NCI-H748 treated with DMSO at 0.1 percent for 48 hours (cell line): ENCODE results near the gene WFDC9.
"Not testable (repeated sequence)": the region's sequence is repeated elsewhere in the genome, so short reads cannot be mapped to it uniquely, and the experiment has no call there.

Experiments
- DNase-seq: peaks from one replicate; lab custom pipeline; 2025; lab: John Stamatoyannopoulos, UW

The WFDC9 gene

DNA sequence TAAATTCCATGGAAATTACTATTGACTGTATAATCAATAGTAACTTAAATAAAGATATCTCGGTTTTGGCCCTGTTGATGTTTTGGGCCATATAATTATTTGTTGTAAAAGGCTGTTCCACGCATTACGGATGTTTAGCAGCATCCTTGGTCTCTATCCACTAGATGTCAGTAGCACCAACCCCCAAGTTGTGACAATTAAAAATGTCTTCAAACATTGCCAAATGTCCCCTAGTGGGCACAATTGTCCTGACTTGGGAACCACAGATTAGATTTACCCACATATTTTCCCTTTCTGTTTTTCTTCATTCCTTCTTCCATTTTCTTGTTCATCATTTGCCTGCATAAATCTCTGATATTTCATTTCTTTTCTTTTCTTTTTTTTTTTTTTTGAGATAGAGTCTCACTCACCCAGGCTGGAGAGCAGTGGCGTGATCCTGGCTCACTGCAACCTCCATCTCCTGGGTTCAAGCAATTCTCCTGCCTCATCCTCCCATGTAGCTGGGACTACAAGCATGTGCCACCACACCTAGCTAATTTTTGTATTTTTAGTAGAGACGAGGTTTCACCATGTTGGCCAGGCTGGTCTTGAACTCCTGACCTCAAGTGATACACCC is 38.4 kb downstream of the WFDC9 start:
- no peak for DNase-seq

DNA sequence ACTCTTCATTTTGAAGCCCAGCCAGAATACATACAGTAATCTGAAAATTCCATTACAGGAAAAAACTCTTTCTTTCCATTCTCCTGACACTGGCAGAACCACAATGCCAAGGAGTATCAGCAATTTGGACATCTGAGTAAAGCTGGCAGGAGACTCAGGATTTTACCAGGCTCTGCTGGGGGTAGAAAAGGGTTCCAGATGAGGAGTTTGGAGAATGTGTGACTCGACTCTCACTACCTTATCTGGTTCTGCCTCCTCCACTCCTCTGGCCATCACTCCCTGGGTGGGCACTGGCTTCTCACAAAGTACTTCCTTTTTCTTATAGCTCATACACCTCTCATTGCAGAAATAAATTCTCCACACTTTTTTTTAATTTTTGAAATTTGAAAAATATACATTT is 41.4 kb downstream of the WFDC9 start:
- DNase-seq: no peak

DNA sequence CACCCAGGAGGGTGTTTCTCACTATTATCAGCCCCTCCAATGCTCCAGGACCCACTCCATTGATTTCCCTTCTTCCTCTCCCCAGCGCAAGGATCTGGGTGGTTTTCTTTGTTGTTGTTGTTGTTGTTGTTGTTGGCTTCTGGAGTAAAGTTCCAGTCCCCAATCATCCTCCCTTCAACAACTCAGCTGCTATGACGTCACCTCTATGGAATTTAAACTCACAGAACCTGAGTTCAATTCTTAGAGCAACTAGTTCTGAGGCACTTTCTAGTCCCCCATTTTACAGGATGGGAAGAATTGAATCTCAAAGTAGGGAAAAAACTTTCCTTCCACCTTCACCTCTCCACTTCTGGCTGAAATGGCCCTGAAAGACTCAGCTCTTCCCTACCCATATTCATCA is 42.3 kb downstream of the WFDC9 start:
- DNase-seq: no peak

DNA sequence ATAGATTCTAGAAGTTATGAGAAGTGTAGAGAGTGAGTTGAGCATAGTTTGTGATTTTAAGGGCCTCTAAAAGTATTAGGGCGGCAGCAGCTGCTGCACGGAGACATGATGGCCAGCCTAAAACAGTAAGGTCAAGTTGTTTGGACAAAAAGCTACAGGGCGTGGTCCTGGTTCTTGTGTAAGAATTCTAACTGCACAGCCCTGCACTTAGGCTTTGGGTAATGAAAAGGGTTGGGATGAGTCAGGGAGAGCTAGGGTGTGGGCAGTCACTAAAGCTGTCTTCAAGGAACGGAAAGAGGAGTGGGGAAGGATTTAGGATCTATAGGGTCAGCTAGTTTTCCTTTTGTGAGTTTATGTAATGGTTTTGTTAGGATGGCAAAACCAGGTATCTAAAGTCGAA is 45.1 kb downstream of the WFDC9 start:
- not testable (repeated sequence) for DNase-seq

DNA sequence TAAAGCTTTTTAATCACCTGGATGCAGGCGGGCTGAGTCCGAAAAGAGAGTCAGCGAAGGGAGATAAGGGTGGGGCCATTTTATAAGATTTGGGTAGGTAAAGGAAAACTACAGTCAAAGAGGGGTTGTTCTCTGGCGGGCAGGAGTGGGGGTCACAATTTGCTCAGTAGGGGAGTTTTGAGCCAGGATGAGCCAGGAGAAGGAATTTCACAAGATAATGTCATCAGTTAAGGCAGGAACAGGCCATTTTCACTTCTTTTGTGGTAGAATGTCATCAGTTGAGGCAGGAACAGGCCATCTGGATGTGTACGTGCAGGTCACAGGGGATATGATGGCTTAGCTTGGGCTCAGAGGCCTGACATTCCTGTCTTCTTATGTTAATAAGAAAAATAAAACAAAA is 46.8 kb downstream of the WFDC9 start:
- not testable (repeated sequence) for DNase-seq

DNA sequence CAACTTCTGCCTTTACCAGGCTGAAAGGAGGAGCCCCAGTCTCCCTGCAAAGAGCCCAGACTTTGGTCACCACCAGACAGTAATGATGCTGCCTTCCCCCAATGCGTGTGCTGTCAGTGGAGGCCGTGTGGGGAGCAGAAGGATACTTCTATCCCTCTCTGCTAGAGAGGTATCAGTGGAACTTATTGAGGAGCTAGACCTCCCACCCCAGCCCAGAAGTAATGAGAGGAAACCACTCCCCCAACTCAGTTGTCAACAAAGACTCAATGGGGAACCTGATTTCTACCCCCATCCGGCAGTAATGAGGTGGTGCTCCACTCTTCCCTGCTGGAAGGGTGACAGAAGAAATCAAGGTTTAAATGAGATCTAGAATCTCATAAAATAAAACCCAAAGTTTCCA is 47.6 kb downstream of the WFDC9 start:
- no peak for DNase-seq

DNA sequence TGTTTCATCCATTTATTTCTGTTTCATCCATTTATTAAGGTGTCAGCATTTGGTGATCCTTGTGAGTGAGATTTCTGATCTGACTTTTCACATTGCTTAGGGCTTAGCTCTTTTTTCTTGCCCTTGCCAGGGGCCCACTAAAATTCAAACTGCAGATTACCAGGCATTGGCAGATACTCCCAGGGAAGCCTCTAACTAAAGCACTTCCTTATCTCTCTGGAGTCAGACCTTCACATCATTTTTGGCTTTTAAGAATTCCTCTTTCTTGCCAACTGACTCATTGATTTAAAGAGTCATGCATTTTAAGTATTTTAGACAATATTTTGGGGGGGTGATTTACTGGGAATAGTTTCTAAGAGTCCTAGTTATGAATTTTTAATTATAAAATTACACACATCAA is 49.4 kb downstream of the WFDC9 start:
- DNase-seq: no peak

DNA sequence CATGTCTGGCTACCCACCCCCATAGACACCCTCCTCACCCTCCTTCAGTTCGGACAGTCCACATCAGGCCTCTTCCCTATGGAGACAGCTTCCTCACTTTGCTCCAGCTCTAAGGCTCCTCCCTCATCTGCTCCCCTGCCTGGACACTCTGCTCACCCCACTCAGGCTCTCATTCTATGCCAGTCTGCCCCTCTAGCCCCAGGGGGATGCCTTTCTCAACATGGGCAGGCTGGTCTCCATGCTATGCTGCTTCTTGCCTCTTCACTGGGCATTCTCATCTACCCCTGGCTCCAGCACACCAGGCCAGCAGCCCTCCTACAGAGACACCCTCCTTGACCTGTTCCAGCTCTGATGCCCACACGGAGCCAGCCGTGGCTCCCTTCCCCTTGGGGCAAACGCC is 51.9 kb downstream of the WFDC9 start, which contains the start of gene WFDC8:
WFDC8 (minus strand) TSS at position 101 of the 400 bp plus-strand sequence; CDS start at position 64, 37 bp downstream.
- DNase-seq: no peak

DNA sequence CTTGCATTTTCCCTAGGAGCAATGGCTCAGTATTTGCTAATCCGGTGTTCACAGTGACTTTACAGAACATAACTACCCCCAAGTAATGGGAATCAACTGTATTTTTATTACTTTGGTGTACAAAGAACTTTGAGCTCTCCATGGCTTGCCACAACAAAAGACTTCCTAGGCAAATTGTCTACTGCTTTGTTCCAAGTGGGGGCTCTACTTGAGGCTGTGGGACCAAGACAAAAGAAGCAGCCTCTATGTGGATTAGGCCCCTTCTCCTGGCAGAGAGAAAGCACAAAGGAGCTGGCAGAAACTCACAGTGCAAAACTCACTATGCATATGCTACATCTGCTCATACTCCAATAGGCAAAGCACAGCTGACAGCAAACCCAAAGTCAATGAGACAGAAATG is 52.9 kb downstream of the WFDC9 start:
- DNase-seq: no peak

DNA sequence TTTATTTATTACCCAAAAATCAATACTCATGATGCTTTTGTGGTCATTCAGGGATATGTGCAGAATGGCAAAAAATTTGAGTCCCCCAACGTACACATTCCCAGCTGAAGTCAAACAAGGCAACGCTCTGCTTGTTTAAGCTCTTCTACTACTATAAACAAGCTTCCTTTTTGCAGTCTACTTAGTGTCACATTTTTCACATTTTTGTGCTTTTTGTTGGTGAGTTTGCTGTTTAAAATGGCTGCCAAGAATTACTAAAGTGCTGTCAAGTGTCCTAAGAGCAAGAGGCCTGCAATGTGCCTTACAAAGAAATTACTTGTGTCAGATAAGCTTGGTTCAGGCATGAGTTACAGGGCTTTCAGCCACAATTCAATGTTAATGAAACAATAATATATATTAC is 54.1 kb downstream of the WFDC9 start:
- no peak for DNase-seq

DNA sequence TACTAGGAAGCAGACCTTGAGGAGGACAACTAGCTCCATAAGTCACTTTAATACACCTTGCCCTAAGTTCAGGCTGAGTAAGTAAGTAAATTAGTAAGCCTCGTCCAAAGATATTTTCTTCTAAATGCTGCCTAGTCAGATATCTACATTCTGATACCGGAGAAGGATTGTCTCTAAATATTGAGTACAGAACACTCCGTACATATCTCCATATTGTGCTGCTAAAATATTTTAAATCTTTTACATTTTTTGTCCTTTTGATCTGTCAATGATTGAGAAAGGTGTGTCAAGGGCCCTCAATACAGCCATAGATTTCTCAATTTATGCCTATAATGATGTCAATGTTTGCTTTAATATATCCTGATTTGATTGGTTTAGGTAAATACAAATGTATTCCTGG is 55.2 kb downstream of the WFDC9 start:
- no peak for DNase-seq

DNA sequence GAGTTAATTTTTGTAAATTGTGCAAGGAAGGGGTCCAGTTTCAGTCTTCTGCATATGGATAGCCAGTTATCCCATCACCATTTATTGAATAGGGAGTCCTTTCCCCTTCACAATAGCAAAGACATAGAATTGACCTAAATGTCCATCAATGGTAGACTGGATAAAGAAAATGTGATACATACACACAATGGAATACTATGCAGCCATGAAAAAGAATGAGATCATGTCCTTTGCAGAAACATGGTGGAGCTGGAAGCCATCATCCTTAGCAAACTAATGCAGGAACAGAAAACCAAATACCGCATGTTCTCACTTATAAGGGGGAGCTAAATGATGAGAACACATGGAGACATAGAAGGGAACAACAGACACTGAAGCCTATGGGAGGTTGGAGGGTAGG is 61.4 kb downstream of the WFDC9 start:
- not testable (repeated sequence) for DNase-seq

DNA sequence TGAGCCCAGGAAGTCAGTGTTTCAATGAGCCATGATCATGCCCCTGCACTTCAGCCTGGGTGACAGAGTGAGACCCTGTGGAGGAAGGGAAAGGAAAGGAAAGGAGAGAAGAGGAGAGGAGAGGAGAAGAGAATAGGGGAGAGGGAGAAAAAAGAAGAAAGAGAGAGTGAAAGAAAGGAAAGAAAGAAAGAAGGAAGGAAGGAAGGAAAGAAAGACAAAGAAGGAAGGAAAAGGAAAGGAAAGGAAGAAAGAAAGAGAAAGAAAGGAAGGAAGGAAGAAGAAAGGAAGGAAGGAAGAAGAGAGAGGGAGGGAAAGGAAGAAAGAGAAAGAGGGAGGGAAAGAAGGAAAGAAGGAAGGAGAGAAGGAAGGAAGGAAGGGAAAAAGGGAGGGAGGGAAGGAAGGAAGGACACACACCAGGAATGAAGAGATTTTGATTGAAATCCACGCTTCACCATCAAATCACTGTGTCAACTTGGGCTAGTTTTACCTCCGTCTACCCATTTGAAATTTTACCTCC is 66.3 kb downstream of the WFDC9 start:
- DNase-seq: no peak
